Gastroesophageal sphincter (tissue), 3 donors: ENCODE data around the gene ULK1.

Experiments
- CTCF ChIP-seq, 4 experiments: fragments of 200-600 bp in 2 of 4; fragments of 450-650 bp in 2 of 4; sonication (generic) in 1 of 4; IDR thresholded peaks; one replicate each; pipeline ENCODE4 v1.5.1; 2017 to 2019; ENCODE audit warnings: antibody characterized with exemption in 4 of 4, mild to moderate bottlenecking in 2 of 4, moderate library complexity in 2 of 4
- EP300 ChIP-seq: sonication (generic); formaldehyde crosslinking; IDR thresholded peaks from one replicate; pipeline ENCODE4 v1.6.1; 2017; ENCODE audit warnings: antibody characterized with exemption, mild to moderate bottlenecking
- POLR2A ChIP-seq, 2 donors: fragments of 450-650 bp; IDR thresholded peaks; one replicate each; pipeline ENCODE4 v1.6.1; 2017; ENCODE audit warnings: antibody characterized with exemption in 2 of 2, mild to moderate bottlenecking in 2 of 2, moderate library complexity in 1 of 2
- POLR2AphosphoS5 ChIP-seq: sonication (generic); formaldehyde crosslinking; IDR thresholded peaks from one replicate; pipeline ENCODE4 v1.6.1; 2017; ENCODE audit warnings: antibody characterized with exemption

- no peak for TF ChIP-seq POLR2A (IDR thresholded peaks at IDR 0.05)
- TF ChIP-seq CTCF (IDR thresholded peaks at IDR 0.05) = no peak
- no peak for TF ChIP-seq POLR2AphosphoS5
- no peak for TF ChIP-seq EP300
Measured at GRCh38 chr12:131845121-131845520, 49.3 kb upstream of the ULK1 start.
